Heart left ventricle (tissue), 13 donors: Measurements from ENCODE around the gene SLC38A10.

Experiments
- CTCF ChIP-seq, 12 donors: fragments of 200-600 bp; sonication (generic) in 4 of 12; IDR thresholded peaks; one replicate each; pipeline versions ENCODE4 v1.5.0 to v1.8.0; 2018 to 2022; ENCODE audit warnings: antibody characterized with exemption in 12 of 12, mild to moderate bottlenecking in 5 of 12
- POLR2A ChIP-seq, 2 donors: fragments of 450-650 bp; IDR thresholded peaks; one replicate each; pipeline ENCODE4 v1.6.1; 2017; ENCODE audit warnings: antibody characterized with exemption in 2 of 2, mild to moderate bottlenecking in 2 of 2, moderate library complexity in 2 of 2
- donor health status: ischemic (EF 13 %, LVEDD 7.1; RV severe dilation, severe dysfunction).
- donor health status: DM: no; HTN: yes; CAD: no.
- donor health status: DM: no; HTN: no; CAD: no.
- donor health status: ischemic (EF 25% LVEDD 6.9; RV normal size, moderate dysfunction).
- donor health status: ischemic (EF 25% LVEDD 5.7; RV mildly dilated, moderate dysfunction).
- donor health status: ischemic (EF 35%, LVEDD 5.7; RV mildly dilated, moderate dysfunction).
- donor health status: nonischemic (EF 11% LVEDD 7.7; RV severe dilation, severe dysfunction).
- donor health status: DM: yes; HTN: yes; CAD: no.
- donor health status: PGD.
- donor health status: ischemic (EF 29% LVEDD 5.4; RV normal size, mild dysfunction).
- donor health status: nonischemic (EF 23%, LVEDD 6.1; RV moderate dilation, normal function).

GRCh38 chr17:81228420-81228819 is 66.7 kb downstream of the SLC38A10 start:
- no peak for TF ChIP-seq CTCF (IDR thresholded peaks at IDR 0.05)
- no peak for TF ChIP-seq POLR2A (IDR thresholded peaks at IDR 0.05)
